Measurements from ENCODE around the gene CKAP2. TPM values are rescaled to one million over a fixed set of nuclear protein-coding genes. Genes with fewer than 3 reads are reported as not detected.
A peak's percentile ranks its signal among the peaks of the same experiment; 100 is the strongest.
"Not testable (repeated sequence)": the region's sequence is repeated elsewhere in the genome, so short reads cannot be mapped to it uniquely, and the experiment has no call there.

The CKAP2 gene
- 14.8 TPM for polyA plus RNA-seq

GRCh38 chr13:52454820-52455676 is at the start of gene CKAP2:
CKAP2 (plus strand) TSS chr13:52455478; CDS start chr13:52455557, 79 bp downstream.
- H3K27ac Mint-ChIP-seq = peak within 1 kb of the TSS; percentile 92 to 99 (median 95)
- H3K4me3 Mint-ChIP-seq = peak within 1 kb of the TSS; percentile 95 to 98 (median 97)
- peaks cover 21 to 28% (median 22%) of the 10 kb centered on the region in 3 donors for H3K4me1 Mint-ChIP-seq
- H3K27me3 Mint-ChIP-seq = no peaks in the 10 kb centered on the region
- H3K36me3 Mint-ChIP-seq = peaks cover 4% of the 10 kb centered on the region
- H3K9me3 Mint-ChIP-seq = no peaks in the 10 kb centered on the region

GRCh38 chr13:52405767-52406494 is 49.3 kb upstream of the CKAP2 start, which contains the start of gene THSD1:
THSD1 (minus strand) TSS chr13:52406172; CDS start chr13:52402600, 3,572 bp downstream.
- Mint-ChIP-seq H3K27ac (no peak within 1 kb of the TSS), H3K36me3 (peaks cover 3% of the 10 kb centered on the region), H3K27me3 (peaks cover 19% of the 10 kb centered on the region), H3K9me3 (peaks cover 0 to 6% (median 0%) of the 10 kb centered on the region in 3 donors), H3K4me1 (peaks cover 12 to 15% (median 12%) of the 10 kb centered on the region in 3 donors), H3K4me3 (peak within 1 kb of the TSS; percentile 46 to 92 (median 80))

- H3K27me3 Mint-ChIP-seq = peaks cover 19% of the 10 kb centered on the region
- H3K9me3 Mint-ChIP-seq = peaks cover 0 to 6% (median 0%) of the 10 kb centered on the region in 3 donors
- H3K4me1 Mint-ChIP-seq = peaks cover 12 to 15% (median 12%) of the 10 kb centered on the region in 3 donors
- H3K36me3 Mint-ChIP-seq = peaks cover 3% of the 10 kb centered on the region
- peak overlapping the region in 3 of 4 donors; percentile 18 to 50 (median 46) for H3K4me3 Mint-ChIP-seq
- no peak overlapping the region for H3K27ac Mint-ChIP-seq
Measured at GRCh38 chr13:52406629-52407028, 48.6 kb upstream of the CKAP2 start.

GRCh38 chr13:52407436-52407835 is 47.8 kb upstream of the CKAP2 start:
- peaks cover 12 to 15% (median 12%) of the 10 kb centered on the region in 3 donors for H3K4me1 Mint-ChIP-seq
- H3K27ac Mint-ChIP-seq, H3K36me3 Mint-ChIP-seq, H3K9me3 Mint-ChIP-seq: not testable (repeated sequence)
- peaks cover 19% of the 10 kb centered on the region for H3K27me3 Mint-ChIP-seq
- H3K4me3 Mint-ChIP-seq = peak overlapping the region in 2 of 4 donors; percentile 9 to 39

GRCh38 chr13:52408071-52408658 is 47.1 kb upstream of the CKAP2 start:
- peaks cover 12 to 13% (median 12%) of the 10 kb centered on the region in 3 donors for H3K4me1 Mint-ChIP-seq

GRCh38 chr13:52411629-52412028 is 43.6 kb upstream of the CKAP2 start:
- Mint-ChIP-seq H3K4me3 (no peak overlapping the region), H3K4me1 (no peaks in the 10 kb centered on the region), H3K27ac (peak overlapping the region in 1 of 3 donors; percentile 32)

More at GRCh38 chr13:52408071-52408658, 47.1 kb upstream of the CKAP2 start:
- not testable (repeated sequence) for H3K36me3 Mint-ChIP-seq, H3K9me3 Mint-ChIP-seq, H3K27ac Mint-ChIP-seq, H3K4me3 Mint-ChIP-seq
- H3K27me3 Mint-ChIP-seq = peaks cover 17% of the 10 kb centered on the region

GRCh38 chr13:52412128-52412527 is 43.1 kb upstream of the CKAP2 start:
- Mint-ChIP-seq H3K27me3 (no peaks in the 10 kb centered on the region), H3K4me3 (no peak overlapping the region), H3K9me3 (peaks cover 0 to 2% (median 0%) of the 10 kb centered on the region in 3 donors), H3K36me3 (peaks cover 10% of the 10 kb centered on the region), H3K27ac (peak overlapping the region in 1 of 3 donors; percentile 59), H3K4me1 (no peaks in the 10 kb centered on the region)

More at GRCh38 chr13:52411629-52412028, 43.6 kb upstream of the CKAP2 start:
- Mint-ChIP-seq H3K36me3 (peaks cover 10% of the 10 kb centered on the region), H3K27me3 (no peaks in the 10 kb centered on the region), H3K9me3 (peaks cover 0 to 6% (median 0%) of the 10 kb centered on the region in 3 donors)

- H3K4me1 Mint-ChIP-seq = no peaks in the 10 kb centered on the region
- H3K4me3 Mint-ChIP-seq = no peak overlapping the region
- H3K9me3 Mint-ChIP-seq = no peaks in the 10 kb centered on the region
- peaks cover 12% of the 10 kb centered on the region for H3K36me3 Mint-ChIP-seq
- H3K27me3 Mint-ChIP-seq = no peaks in the 10 kb centered on the region
- H3K27ac Mint-ChIP-seq = no peak overlapping the region
Measured at GRCh38 chr13:52414051-52414450, 41.2 kb upstream of the CKAP2 start.

- H3K36me3 Mint-ChIP-seq = peaks cover 13% of the 10 kb centered on the region
- H3K4me3 Mint-ChIP-seq = no peak overlapping the region
- H3K9me3 Mint-ChIP-seq = no peaks in the 10 kb centered on the region
- no peaks in the 10 kb centered on the region for H3K27me3 Mint-ChIP-seq
- no peak overlapping the region for H3K27ac Mint-ChIP-seq
- H3K4me1 Mint-ChIP-seq = peaks cover 0 to 4% (median 2%) of the 10 kb centered on the region in 3 donors
Measured at GRCh38 chr13:52414963-52415362, 40.3 kb upstream of the CKAP2 start.

GRCh38 chr13:52419080-52419479 is 36.2 kb upstream of the CKAP2 start:
- no peaks in the 10 kb centered on the region for H3K9me3 Mint-ChIP-seq
- H3K27ac Mint-ChIP-seq = peak overlapping the region in 1 of 3 donors; percentile 50
- no peaks in the 10 kb centered on the region for H3K27me3 Mint-ChIP-seq
- H3K4me3 Mint-ChIP-seq = no peak overlapping the region
- peaks cover 1 to 4% (median 2%) of the 10 kb centered on the region in 3 donors for H3K4me1 Mint-ChIP-seq
- H3K36me3 Mint-ChIP-seq = peaks cover 18% of the 10 kb centered on the region

- Mint-ChIP-seq H3K36me3 (peaks cover 14% of the 10 kb centered on the region), H3K9me3 (no peaks in the 10 kb centered on the region), H3K27me3 (no peaks in the 10 kb centered on the region), H3K27ac (peak overlapping the region in 1 of 3 donors; percentile 73), H3K4me1 (peaks cover 1 to 4% (median 2%) of the 10 kb centered on the region in 3 donors), H3K4me3 (no peak overlapping the region)
Measured at GRCh38 chr13:52421216-52421615, 34.1 kb upstream of the CKAP2 start.

- Mint-ChIP-seq H3K27ac (no peak overlapping the region), H3K4me3 (no peak overlapping the region), H3K27me3 (no peaks in the 10 kb centered on the region), H3K9me3 (no peaks in the 10 kb centered on the region), H3K4me1 (no peaks in the 10 kb centered on the region), H3K36me3 (peaks cover 2% of the 10 kb centered on the region)
Measured at GRCh38 chr13:52428295-52428694, 27.0 kb upstream of the CKAP2 start.

GRCh38 chr13:52432456-52432855 is 22.8 kb upstream of the CKAP2 start:
- no peak overlapping the region for H3K4me3 Mint-ChIP-seq
- H3K27me3 Mint-ChIP-seq = no peaks in the 10 kb centered on the region
- peaks cover 0 to 3% (median 0%) of the 10 kb centered on the region in 3 donors for H3K4me1 Mint-ChIP-seq
- H3K9me3 Mint-ChIP-seq = no peaks in the 10 kb centered on the region
- no peaks in the 10 kb centered on the region for H3K36me3 Mint-ChIP-seq
- no peak overlapping the region for H3K27ac Mint-ChIP-seq

- peaks cover 18 to 28% (median 21%) of the 10 kb centered on the region in 3 donors for H3K4me1 Mint-ChIP-seq
Measured at GRCh38 chr13:52446265-52446664, 9.0 kb upstream of the CKAP2 start.

More at GRCh38 chr13:52446265-52446664, 9.0 kb upstream of the CKAP2 start:
- H3K27me3 Mint-ChIP-seq = no peaks in the 10 kb centered on the region
- no peaks in the 10 kb centered on the region for H3K9me3 Mint-ChIP-seq
- no peak overlapping the region for H3K27ac Mint-ChIP-seq
- no peaks in the 10 kb centered on the region for H3K36me3 Mint-ChIP-seq
- no peak overlapping the region for H3K4me3 Mint-ChIP-seq

All from IgD-negative memory B cell (primary cell).